HFFc6 (cell line): ENCODE data around the gene ITM2B. TPM values are rescaled to one million over a fixed set of nuclear protein-coding genes. Genes with fewer than 3 reads are reported as not detected.

Experiments used
- total RNA-seq, 6 experiments: library from RNA; stranded (reverse); fragmentation: NEBNext Ultra II Directional; extraction: Animal tissue kit (Norgen Biotek cat#: 25700); gene quantifications; 2 replicates in 1 of 6; 3 replicates in 5 of 6; pipeline ENCODE4 v1.2.3, GENCODE V29; 2021

Gene ITM2B
- total RNA-seq, 6 experiments from 2014 or later = 161 to 258 (median 191) TPM

Other genes starting within 250 kb of the ITM2B start
- gene SUCLA2, start 231.9 kb upstream of the ITM2B start, total RNA-seq = 10 to 100 TPM; 37.7 to 47.0 (median 42.4) TPM
- 10 to 100 TPM; 18.0 to 25.5 (median 23.7) TPM for gene NUDT15, start 195.5 kb upstream of the ITM2B start, total RNA-seq
- 10 to 100 TPM; 36.1 to 43.7 (median 40.8) TPM for gene MED4, start 138.1 kb upstream of the ITM2B start, total RNA-seq
- 10 to 100 TPM; 39.2 to 50.4 (median 43.0) TPM for gene RB1, start 70.5 kb downstream of the ITM2B start, total RNA-seq
- gene LPAR6, start 179.9 kb downstream of the ITM2B start, total RNA-seq = 1 to 10 TPM; 4.8 to 6.7 (median 5.7) TPM